NCI-H2029 treated with DMSO at 0.1 percent for 48 hours (cell line): ENCODE data around the gene CALHM6.
"Not testable (repeated sequence)": the region's sequence is repeated elsewhere in the genome, so short reads cannot be mapped to it uniquely, and the experiment has no call there.

Experiments
- DNase-seq: peaks from one replicate; lab custom pipeline; 2025; lab: John Stamatoyannopoulos, UW

The CALHM6 gene

GRCh38 chr6:116476002-116476678 lies 15.0 kb downstream of the CALHM6 start:
- no peak for DNase-seq

DNA sequence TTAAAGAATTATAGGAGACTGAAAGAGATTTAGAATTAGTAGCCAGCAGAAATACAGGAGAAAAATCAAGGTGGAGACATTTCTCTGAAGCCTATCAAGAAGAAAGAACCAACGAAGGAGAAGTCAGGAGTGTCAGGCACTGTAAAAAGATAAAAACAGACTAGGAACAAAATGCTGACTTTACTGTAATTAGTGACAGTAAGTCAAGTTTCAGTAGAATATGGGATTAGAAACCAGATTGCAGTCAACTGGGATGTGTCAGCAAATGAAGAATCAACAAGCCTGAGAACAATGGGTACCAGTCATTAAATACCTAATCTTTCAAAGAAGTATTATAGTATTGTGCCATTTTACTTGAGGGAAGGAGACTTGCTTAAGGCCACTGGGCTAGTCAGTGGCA lies 21.6 kb downstream of the CALHM6 start:
- no peak for DNase-seq

GRCh38 chr6:116483616-116484015 lies 22.4 kb downstream of the CALHM6 start:
- DNase-seq, result peak; percentile 92

DNA sequence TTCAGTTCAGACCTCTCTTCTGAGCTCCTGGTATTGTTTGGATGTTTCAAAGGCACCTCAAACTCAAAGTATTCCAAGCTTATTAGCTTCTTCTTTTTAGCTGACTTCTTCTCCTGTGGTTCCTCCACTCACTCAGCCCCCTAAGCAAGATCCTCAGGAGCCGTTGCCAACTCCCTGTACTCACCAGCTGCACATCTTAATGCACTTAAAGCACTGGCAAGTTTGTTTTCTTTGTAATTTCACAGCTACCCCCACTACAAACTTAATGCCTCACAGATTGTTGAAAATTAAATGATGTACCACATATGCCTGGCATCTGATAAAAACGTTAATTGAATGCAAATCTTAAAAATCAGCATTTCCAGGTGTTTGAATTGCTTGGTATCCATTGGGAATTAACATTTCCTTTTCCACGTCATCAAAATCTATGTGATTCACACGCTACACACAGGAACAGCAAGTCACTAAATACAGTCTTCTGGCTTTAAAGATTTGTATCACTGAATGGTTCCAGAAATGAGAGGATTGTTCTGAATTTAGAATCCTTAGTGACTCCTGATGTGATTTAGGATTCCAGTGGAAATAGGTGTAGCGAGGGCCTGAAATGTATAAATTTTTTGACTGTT lies 24.5 kb downstream of the CALHM6 start:
- no peak for DNase-seq

- DNase-seq, result no peak
These were observed 30.6 kb downstream of the CALHM6 start for GRCh38 chr6:116491610-116492330.

DNA sequence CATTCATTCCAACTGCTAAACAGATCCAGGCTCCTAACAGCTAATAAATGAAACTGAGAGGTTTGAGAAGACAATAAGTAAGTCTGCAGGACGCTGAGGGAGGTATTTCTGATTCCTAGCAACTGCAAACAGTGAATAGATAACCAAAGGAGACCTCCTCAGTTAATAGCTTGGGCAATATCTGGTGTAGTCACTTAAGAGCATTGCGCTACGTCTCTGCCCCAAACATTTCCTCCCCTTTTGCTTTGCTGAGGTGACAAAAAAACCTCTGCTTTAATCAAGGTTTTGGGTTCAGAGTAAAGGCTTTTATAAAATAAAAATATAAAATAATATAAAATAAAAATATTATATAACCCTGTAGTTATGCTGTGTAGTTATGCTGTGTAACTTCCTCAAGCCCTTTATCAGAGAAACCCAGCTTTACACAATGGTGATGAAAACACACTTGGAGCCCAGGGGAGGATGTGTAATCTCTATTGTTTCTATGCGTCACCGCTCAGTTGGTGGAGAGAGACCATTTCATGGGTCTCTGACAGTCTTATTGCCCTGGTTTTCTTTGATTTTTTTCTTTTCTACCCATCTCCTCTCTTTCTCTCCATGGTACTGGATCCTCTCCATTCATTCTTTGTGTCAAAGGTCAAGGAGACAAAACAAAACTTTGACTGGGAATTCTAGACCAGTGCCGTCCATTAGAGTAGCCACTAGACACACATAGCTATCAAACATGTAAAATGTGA lies 31.3 kb downstream of the CALHM6 start:
- no peak for DNase-seq

- DNase-seq, result not testable (repeated sequence)
These were observed 34.0 kb downstream of the CALHM6 start for GRCh38 chr6:116495161-116495560.

DNA sequence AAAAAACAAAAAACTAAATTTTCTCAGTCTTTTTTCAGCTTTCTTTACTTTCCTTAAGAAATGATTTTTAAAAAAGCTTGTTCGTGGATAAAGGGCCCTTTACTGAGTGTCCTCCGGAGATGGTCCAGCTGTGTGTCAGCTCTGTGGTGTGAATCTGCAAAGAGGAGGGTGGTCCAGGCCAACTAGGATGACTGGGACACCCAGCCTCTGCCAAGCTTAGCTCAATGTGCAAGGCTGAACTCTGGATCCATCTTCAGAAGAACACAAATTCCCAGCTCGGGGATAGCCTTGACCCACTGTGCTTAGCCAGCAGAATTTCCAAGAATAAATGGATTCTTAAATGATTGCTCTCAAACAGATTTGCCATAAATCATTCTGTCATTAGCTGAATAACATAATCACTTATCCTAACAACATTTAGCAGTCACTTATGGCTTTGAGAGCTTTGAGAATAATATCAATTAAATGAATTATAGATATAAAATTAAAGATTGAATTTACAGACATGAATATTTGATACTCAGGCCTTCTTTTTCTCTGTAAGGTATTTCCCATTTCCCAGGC lies 36.0 kb downstream of the CALHM6 start:
- no peak for DNase-seq

- DNase-seq, result no peak
These were observed 39.8 kb downstream of the CALHM6 start for GRCh38 chr6:116500969-116501433.

- no peak for DNase-seq
These were observed 46.1 kb downstream of the CALHM6 start for GRCh38 chr6:116507324-116507723.

DNA sequence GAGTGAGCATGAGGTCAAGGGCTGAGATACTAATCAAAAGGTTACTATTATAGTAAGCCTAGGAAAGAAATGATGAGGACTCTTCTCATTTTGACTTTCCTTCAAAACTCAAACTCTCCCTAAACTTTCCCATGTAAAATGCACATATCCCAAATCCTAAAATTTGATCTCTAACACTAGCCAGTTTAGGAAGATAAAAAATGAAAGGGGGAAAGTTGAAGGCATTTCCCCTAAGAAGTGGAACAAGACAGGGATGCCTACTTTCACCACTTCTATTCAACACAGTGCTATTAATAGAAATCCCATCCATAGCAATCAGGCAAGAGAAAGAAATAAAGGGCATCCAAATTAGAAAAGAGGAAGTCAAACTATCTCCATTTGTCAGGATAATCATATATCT lies 47.4 kb downstream of the CALHM6 start:
- DNase-seq, result no peak

- DNase-seq, result peak; percentile 80
These were observed 50.4 kb downstream of the CALHM6 start, which contains the start of gene CALHM5 for GRCh38 chr6:116511424-116512110. CALHM5 (plus strand) TSS chr6:116511639; CDS start chr6:116511697, 58 bp downstream.

DNA sequence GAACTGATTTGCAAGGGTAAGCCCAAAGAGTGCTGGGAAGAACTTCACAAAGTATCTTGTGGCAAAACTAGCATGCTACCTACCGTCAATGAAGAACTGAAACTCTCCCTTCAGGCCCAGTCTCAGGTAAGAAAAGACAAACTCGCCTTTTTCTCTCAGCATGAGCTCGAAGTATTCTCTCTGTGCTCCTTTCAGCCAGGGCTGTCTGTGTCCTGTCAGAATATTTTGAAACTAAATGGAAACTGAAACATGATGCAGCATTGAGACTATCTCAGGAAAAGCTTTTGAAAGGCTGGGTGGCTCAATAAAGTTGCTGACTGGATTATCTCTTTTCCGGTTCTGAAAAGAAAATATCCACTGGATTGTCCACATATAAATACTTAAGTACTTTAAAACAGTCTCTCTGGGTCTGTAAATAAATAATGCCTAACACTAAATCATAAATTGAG lies 51.0 kb downstream of the CALHM6 start:
- no peak for DNase-seq

GRCh38 chr6:116512734-116513133 lies 51.6 kb downstream of the CALHM6 start:
- no peak for DNase-seq
